Measurements from ENCODE around the gene STK16. TPM values are rescaled to one million over a fixed set of nuclear protein-coding genes. Genes with fewer than 3 reads are reported as not detected.

The STK16 gene
- total and polyA plus RNA-seq, 2 of the 13 experiments (the other 11 are each of a cell fraction or from before 2014, with no cell fraction given): 28.0 to 50.9 TPM

DNA sequence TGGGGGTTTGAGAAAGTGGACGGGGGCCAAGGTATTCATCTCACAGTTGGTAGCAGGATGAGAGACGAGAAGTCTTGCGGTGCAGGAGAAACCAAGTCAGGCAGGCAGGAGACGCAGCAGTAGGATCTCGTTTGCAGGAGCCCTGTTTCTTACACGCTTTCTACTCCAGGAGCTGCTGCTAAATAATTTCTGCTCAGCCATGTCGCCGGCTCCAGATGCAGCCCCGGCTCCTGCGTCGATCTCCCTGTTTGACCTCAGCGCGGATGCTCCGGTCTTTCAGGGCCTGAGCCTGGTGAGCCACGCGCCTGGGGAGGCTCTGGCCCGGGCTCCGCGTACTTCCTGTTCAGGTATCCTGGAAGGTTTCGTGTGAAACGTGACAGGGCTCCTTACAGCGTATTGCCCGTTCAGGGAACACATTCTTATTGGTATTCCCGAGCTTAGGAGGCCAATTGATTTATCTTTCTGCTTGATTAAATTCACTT, 15.2 kb upstream of the STK16 start (continued):
- TF ChIP-seq ZNF773 (CRISPR knock-in tag; IDR thresholded peaks at IDR 0.05; ENCODE audit: borderline replicate concordance): 0 out of 2 replicates have a peak, but pooled peaks have one; percentile 6
- TF ChIP-seq ZNF296 (CRISPR knock-in tag; conservative IDR thresholded peaks at IDR 0.05): 0 out of 2 replicates have a peak, but pooled peaks have one; percentile 65
- TF ChIP-seq GABPA (IDR thresholded peaks at IDR 0.05; ENCODE audit: low read depth, low read length): no peak
- peak; percentile 65 for TF ChIP-seq GABPA (CRISPR knock-in tag; IDR thresholded peaks at IDR 0.05; ENCODE audit: low read depth)
- peak; percentile 30; the same call in 1 of the 2 replicates for TF ChIP-seq ZNF605 (CRISPR knock-in tag; IDR thresholded peaks at IDR 0.05)
- TF ChIP-seq ZNF557 (CRISPR knock-in tag; IDR thresholded peaks at IDR 0.05): 0 out of 2 replicates have a peak, but pooled peaks have one; percentile 12
- TF ChIP-seq ZNF17 (CRISPR knock-in tag; IDR thresholded peaks at IDR 0.05): 0 out of 2 replicates have a peak, but pooled peaks have one; percentile 5
- no peak for TF ChIP-seq SNAPC2 (CRISPR knock-in tag; IDR thresholded peaks at IDR 0.05)
- TF ChIP-seq, protein P1, sequence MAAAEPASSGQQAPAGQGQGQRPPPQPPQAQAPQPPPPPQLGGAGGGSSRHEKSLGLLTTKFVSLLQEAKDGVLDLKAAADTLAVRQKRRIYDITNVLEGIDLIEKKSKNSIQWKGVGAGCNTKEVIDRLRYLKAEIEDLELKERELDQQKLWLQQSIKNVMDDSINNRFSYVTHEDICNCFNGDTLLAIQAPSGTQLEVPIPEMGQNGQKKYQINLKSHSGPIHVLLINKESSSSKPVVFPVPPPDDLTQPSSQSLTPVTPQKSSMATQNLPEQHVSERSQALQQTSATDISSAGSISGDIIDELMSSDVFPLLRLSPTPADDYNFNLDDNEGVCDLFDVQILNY (CRISPR knock-in tag; conservative IDR thresholded peaks at IDR 0.05): 0 out of 2 replicates have a peak, but pooled peaks have one; percentile 37
- TF ChIP-seq ZNF567 (CRISPR knock-in tag; IDR thresholded peaks at IDR 0.05; ENCODE audit: borderline replicate concordance): 0 out of 2 replicates have a peak, but pooled peaks have one; percentile 61
- TF ChIP-seq, protein P2, sequence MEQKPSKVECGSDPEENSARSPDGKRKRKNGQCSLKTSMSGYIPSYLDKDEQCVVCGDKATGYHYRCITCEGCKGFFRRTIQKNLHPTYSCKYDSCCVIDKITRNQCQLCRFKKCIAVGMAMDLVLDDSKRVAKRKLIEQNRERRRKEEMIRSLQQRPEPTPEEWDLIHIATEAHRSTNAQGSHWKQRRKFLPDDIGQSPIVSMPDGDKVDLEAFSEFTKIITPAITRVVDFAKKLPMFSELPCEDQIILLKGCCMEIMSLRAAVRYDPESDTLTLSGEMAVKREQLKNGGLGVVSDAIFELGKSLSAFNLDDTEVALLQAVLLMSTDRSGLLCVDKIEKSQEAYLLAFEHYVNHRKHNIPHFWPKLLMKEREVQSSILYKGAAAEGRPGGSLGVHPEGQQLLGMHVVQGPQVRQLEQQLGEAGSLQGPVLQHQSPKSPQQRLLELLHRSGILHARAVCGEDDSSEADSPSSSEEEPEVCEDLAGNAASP (CRISPR knock-in tag; IDR thresholded peaks at IDR 0.05; ENCODE audit: borderline replicate concordance): peak; percentile 51; the same call in 1 of the 2 replicates
- TF ChIP-seq ZNF232 (CRISPR knock-in tag; IDR thresholded peaks at IDR 0.05; ENCODE audit: borderline replicate concordance): 0 out of 2 replicates have a peak, but pooled peaks have one; percentile 56
- 0 out of 2 replicates have a peak, but pooled peaks have one; percentile 4 for TF ChIP-seq KDM5B (CRISPR knock-in tag; IDR thresholded peaks at IDR 0.05; ENCODE audit: borderline replicate concordance)
- TF ChIP-seq ZNF225 (CRISPR knock-in tag; IDR thresholded peaks at IDR 0.05): peak; percentile 41; the same call in 1 of the 2 replicates
- peak; percentile 59 for TF ChIP-seq CCDC6 (CRISPR knock-in tag; IDR thresholded peaks at IDR 0.05)
- TF ChIP-seq, protein P3, sequence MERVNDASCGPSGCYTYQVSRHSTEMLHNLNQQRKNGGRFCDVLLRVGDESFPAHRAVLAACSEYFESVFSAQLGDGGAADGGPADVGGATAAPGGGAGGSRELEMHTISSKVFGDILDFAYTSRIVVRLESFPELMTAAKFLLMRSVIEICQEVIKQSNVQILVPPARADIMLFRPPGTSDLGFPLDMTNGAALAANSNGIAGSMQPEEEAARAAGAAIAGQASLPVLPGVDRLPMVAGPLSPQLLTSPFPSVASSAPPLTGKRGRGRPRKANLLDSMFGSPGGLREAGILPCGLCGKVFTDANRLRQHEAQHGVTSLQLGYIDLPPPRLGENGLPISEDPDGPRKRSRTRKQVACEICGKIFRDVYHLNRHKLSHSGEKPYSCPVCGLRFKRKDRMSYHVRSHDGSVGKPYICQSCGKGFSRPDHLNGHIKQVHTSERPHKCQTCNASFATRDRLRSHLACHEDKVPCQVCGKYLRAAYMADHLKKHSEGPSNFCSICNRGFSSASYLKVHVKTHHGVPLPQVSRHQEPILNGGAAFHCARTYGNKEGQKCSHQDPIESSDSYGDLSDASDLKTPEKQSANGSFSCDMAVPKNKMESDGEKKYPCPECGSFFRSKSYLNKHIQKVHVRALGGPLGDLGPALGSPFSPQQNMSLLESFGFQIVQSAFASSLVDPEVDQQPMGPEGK (CRISPR knock-in tag; IDR thresholded peaks at IDR 0.05): 0 out of 2 replicates have a peak, but pooled peaks have one; percentile 10
- 0 out of 2 replicates have a peak, but pooled peaks have one; percentile 9 for TF ChIP-seq CBFB (CRISPR knock-in tag; IDR thresholded peaks at IDR 0.05)
- TF ChIP-seq, protein P4, sequence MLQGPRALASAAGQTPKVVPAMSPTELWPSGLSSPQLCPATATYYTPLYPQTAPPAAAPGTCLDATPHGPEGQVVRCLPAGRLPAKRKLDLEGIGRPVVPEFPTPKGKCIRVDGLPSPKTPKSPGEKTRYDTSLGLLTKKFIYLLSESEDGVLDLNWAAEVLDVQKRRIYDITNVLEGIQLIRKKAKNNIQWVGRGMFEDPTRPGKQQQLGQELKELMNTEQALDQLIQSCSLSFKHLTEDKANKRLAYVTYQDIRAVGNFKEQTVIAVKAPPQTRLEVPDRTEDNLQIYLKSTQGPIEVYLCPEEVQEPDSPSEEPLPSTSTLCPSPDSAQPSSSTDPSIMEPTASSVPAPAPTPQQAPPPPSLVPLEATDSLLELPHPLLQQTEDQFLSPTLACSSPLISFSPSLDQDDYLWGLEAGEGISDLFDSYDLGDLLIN (CRISPR knock-in tag; IDR thresholded peaks at IDR 0.05; ENCODE audit: borderline replicate concordance): 0 out of 2 replicates have a peak, but pooled peaks have one; percentile 84
- TF ChIP-seq ELF1 (CRISPR knock-in tag; IDR thresholded peaks at IDR 0.05): peak; percentile 75
- TF ChIP-seq BCL6 (CRISPR knock-in tag; IDR thresholded peaks at IDR 0.05): 0 out of 2 replicates have a peak, but pooled peaks have one; percentile 12
- TF ChIP-seq ZNF577 (CRISPR knock-in tag; IDR thresholded peaks at IDR 0.05; ENCODE audit: borderline replicate concordance, low read depth): no peak
- 0 out of 2 replicates have a peak, but pooled peaks have one; percentile 42 for TF ChIP-seq DMAP1 (CRISPR knock-in tag; IDR thresholded peaks at IDR 0.05)
- TF ChIP-seq WIZ (CRISPR knock-in tag; IDR thresholded peaks at IDR 0.05): 0 out of 2 replicates have a peak, but pooled peaks have one; percentile 23
